ENCODE measurements around the gene HYOU1.

The HYOU1 gene

DNA sequence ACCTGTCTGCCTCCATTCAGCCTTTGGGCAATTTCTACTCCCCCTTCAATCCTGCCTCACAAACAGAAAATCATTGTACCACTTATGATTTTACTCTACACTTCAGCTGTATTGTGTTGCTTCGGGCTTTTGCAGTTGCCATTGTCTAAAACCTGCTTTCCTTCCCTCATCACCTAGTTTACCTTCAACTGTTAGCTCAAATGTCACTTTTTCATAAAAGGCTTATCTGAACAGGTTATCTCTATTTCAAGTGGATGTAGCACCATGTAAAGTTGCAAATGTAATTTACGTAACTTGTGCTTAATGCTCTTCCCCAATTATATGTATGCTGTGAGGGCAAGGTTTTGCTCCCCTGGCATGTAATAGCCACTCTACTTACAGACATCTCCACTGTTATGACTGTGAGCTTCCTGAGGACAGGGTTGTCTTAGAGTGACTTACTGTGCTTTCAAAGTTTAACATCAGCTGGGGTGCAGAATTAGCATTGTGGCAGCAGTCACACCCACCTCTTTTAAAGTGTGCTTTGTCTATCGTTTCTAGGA, 44.3 kb downstream of the HYOU1 start:
- DNase-seq (ENCODE audit: extremely low spot score) = no peak
- ChIA-PET POLR2A (interaction anchor here (1.0 to 1.3 kb wide), 2 partner anchors 15 to 82 kb away, joined by 3 to 7 read pairs; partner anchors contain the start of gene CENATAC), CTCF (no interaction called here)
- TF ChIP-seq ELF4 (IDR thresholded peaks at IDR 0.05) (no peak), ZNF384 (IDR thresholded peaks at IDR 0.05) (no peak), FOXM1 (IDR thresholded peaks at IDR 0.05; ENCODE audit: borderline replicate concordance) (no peak), SP1 (IDR thresholded peaks at IDR 0.05) (no peak), SUZ12 (IDR thresholded peaks at IDR 0.05) (no peak)

- POLR2A ChIA-PET = interaction anchor here (1.4 kb wide), 1 partner anchor 8 kb away, joined by 3 read pairs; no protein-coding TSS in a partner anchor
- no peak for DNase-seq (ENCODE audit: extremely low spot score)
- CTCF ChIA-PET = no interaction called here
- no peak for TF ChIP-seq ARNT (IDR thresholded peaks at IDR 0.05)
- TF ChIP-seq, protein P1, sequence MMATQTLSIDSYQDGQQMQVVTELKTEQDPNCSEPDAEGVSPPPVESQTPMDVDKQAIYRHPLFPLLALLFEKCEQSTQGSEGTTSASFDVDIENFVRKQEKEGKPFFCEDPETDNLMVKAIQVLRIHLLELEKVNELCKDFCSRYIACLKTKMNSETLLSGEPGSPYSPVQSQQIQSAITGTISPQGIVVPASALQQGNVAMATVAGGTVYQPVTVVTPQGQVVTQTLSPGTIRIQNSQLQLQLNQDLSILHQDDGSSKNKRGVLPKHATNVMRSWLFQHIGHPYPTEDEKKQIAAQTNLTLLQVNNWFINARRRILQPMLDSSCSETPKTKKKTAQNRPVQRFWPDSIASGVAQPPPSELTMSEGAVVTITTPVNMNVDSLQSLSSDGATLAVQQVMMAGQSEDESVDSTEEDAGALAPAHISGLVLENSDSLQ (IDR thresholded peaks at IDR 0.05) = no peak
- TF ChIP-seq L3MBTL2 (conservative IDR thresholded peaks at IDR 0.05) = no peak
- TF ChIP-seq NFRKB (IDR thresholded peaks at IDR 0.05) = no peak
- TF ChIP-seq ELF4 (IDR thresholded peaks at IDR 0.05) = no peak
- TF ChIP-seq FOXM1 (IDR thresholded peaks at IDR 0.05; ENCODE audit: borderline replicate concordance) = no peak
- TF ChIP-seq TARDBP (IDR thresholded peaks at IDR 0.05) = no peak
- no peak for TF ChIP-seq SP1 (IDR thresholded peaks at IDR 0.05)
- no peak for TF ChIP-seq ZNF384 (IDR thresholded peaks at IDR 0.05)
- TF ChIP-seq SUZ12 (IDR thresholded peaks at IDR 0.05) = no peak
- no peak for TF ChIP-seq FOXK2 (IDR thresholded peaks at IDR 0.05)
These were observed 45.4 kb downstream of the HYOU1 start for GRCh38 chr11:119011476-119012053.

- no peak for DNase-seq (ENCODE audit: extremely low spot score)
- POLR2A ChIA-PET = no interaction called here
- CTCF ChIA-PET = no interaction called here
- TF ChIP-seq HDGF (IDR thresholded peaks at IDR 0.05; ENCODE audit: borderline replicate concordance) (no peak), TARDBP (IDR thresholded peaks at IDR 0.05) (no peak), ELF4 (IDR thresholded peaks at IDR 0.05) (no peak)
These were observed 50.3 kb downstream of the HYOU1 start for GRCh38 chr11:119006656-119007055.

DNA sequence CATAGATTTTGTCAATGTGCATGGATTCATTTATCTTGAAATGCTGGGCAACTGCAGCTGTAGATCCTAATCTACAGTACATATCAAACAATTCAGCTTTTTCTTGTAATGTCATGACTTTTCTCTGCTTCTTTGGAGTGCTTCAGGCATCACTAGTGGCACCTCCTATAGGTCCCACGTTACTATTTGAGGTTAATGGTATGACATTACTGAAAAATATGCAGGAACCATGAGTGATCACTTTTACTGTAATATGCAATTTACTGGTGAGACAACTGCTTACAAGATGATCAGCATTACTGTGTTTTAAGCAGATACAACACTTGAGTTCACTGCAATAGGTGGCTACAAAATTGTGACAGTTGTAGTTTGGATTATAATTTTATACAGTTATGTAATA, 56.1 kb downstream of the HYOU1 start:
- POLR2A ChIA-PET = interaction anchor here (1.3 kb wide), 1 partner anchor 17 kb away, joined by 3 read pairs; the partner anchor contains the start of genes RPS25 and TRAPPC4
- TF ChIP-seq ARNT (IDR thresholded peaks at IDR 0.05) (no peak), SP1 (IDR thresholded peaks at IDR 0.05) (no peak)
- CTCF ChIA-PET = interaction anchor here (0.7 kb wide), 1 partner anchor 241 kb away, joined by 3 read pairs; no protein-coding TSS in a partner anchor
- no peak for DNase-seq (ENCODE audit: extremely low spot score)

DNA sequence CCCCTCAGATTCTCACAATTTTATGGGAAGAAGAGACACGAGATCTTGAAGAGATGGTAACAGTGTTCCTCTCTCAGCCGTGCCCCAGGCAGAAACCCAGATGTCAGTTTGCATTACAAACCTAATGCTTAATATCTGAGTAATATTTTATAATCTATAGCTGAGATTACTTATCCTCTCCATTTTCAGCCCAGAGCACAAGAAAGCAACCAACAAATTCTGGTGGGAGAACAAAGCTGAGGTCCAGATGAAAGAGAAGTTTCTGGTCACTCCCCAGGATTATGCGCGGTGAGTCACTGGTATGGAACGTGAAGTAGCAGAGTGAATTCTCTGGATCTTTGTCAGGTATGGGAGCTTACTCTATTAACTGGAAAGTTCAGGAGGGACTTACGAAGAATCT, 58.2 kb downstream of the HYOU1 start:
- DNase-seq (ENCODE audit: extremely low spot score) = no peak
- CTCF ChIA-PET = no interaction called here
- POLR2A ChIA-PET = interaction anchor here (0.8 to 1.0 kb wide), 2 partner anchors 20 to 87 kb away, joined by 5 to 6 read pairs; partner anchors contain the start of genes HMBS, RPS25 and TRAPPC4
- TF ChIP-seq ELF4 (IDR thresholded peaks at IDR 0.05) (no peak), FOXM1 (IDR thresholded peaks at IDR 0.05; ENCODE audit: borderline replicate concordance) (no peak), FOXA1 (IDR thresholded peaks at IDR 0.05) (no peak), HDGF (IDR thresholded peaks at IDR 0.05; ENCODE audit: borderline replicate concordance) (no peak), NFRKB (IDR thresholded peaks at IDR 0.05) (no peak), ZNF384 (IDR thresholded peaks at IDR 0.05) (no peak), SUZ12 (IDR thresholded peaks at IDR 0.05) (no peak), L3MBTL2 (conservative IDR thresholded peaks at IDR 0.05) (no peak)
- TF ChIP-seq, protein P1 (IDR thresholded peaks at IDR 0.05) = no peak

GRCh38 chr11:118998388-118998717, 58.7 kb downstream of the HYOU1 start:
- TF ChIP-seq TARDBP (IDR thresholded peaks at IDR 0.05) (no peak), SUZ12 (IDR thresholded peaks at IDR 0.05) (no peak), FOXM1 (IDR thresholded peaks at IDR 0.05; ENCODE audit: borderline replicate concordance) (no peak), LEF1 (IDR thresholded peaks at IDR 0.05; ENCODE audit: borderline replicate concordance) (no peak), BHLHE40 (IDR thresholded peaks at IDR 0.05; ENCODE audit: borderline replicate concordance) (no peak)
- POLR2A ChIA-PET = interaction anchor here (0.8 to 2.0 kb wide), 7 partner anchors 14 to 76 kb away, joined by 3 to 15 read pairs (median 5); partner anchors contain the start of genes RPS25 and TRAPPC4
- CTCF ChIA-PET = no interaction called here
- no peak for DNase-seq (ENCODE audit: extremely low spot score)

GRCh38 chr11:118997627-118998387, 59.2 kb downstream of the HYOU1 start, which contains the start of gene CENATAC:
TSS of gene CENATAC (plus strand) at chr11:118998138. CDS start at chr11:118998198, 60 bp downstream.
- ChIA-PET CTCF (interaction anchor here (0.5 to 0.8 kb wide), 2 partner anchors 98 to 236 kb away, joined by 3 read pairs; no protein-coding TSS in a partner anchor), POLR2A (interaction anchor here (0.8 to 2.0 kb wide), 13 partner anchors 9 to 205 kb away, joined by 3 to 15 read pairs (median 4); partner anchors contain the start of genes C2CD2L, RPS25 and TRAPPC4)

More at GRCh38 chr11:118997627-118998387, 59.2 kb downstream of the HYOU1 start, which contains the start of gene CENATAC:
- TF ChIP-seq ZNF384 (IDR thresholded peaks at IDR 0.05) (no peak), L3MBTL2 (conservative IDR thresholded peaks at IDR 0.05) (peak; percentile 95)
- peak; percentile 99 for DNase-seq (ENCODE audit: extremely low spot score)

All from HEK293T (cell line).